SK-N-SH (cell line): ENCODE results near the gene THYN1.

ENCODE experiments used
- CTCF ChIP-seq: fragments of 200-600 bp; sonication (generic); IDR thresholded peaks from 2 replicates; pipeline ENCODE4 v1.6.1; 2017; ENCODE audit warnings: antibody characterized with exemption, mild to moderate bottlenecking, moderate library complexity
- EZH2phosphoT487 ChIP-seq: fragments of 200-600 bp; sonication (generic); IDR thresholded peaks from 2 replicates; pipeline ENCODE4 v1.6.1; 2017; ENCODE audit warnings: low read depth, mixed run types, mild to moderate bottlenecking, antibody characterized with exemption, moderate library complexity, borderline replicate concordance
- FOSL2 ChIP-seq: IDR thresholded peaks from 2 replicates; pipeline ENCODE4 v1.4.0; 2012; ENCODE audit warnings: low read depth, mild to moderate bottlenecking, moderate library complexity, borderline replicate concordance
- JUND ChIP-seq: IDR thresholded peaks from 2 replicates; pipeline ENCODE4 v1.4.0; 2012
- NFIC ChIP-seq: IDR thresholded peaks from 2 replicates; pipeline ENCODE4 v1.4.0; 2012; ENCODE audit warnings: borderline replicate concordance
- REST ChIP-seq: IDR thresholded peaks from 2 replicates; pipeline ENCODE4 v1.6.1; 2012; ENCODE audit warnings: mild to moderate bottlenecking, low read depth, low read length, moderate library complexity
- YY1 ChIP-seq: IDR thresholded peaks from 2 replicates; pipeline ENCODE4 v1.4.0; 2012; ENCODE audit warnings: low read depth, mild to moderate bottlenecking

GRCh38 chr11:134288486-134288885 lies 35.3 kb upstream of the THYN1 start:
- no peak for TF ChIP-seq REST
- no peak for TF ChIP-seq NFIC
- no peak for TF ChIP-seq FOSL2
- no peak for TF ChIP-seq CTCF
- TF ChIP-seq EZH2phosphoT487: no peak
- no peak for TF ChIP-seq YY1
- TF ChIP-seq JUND: no peak
